GM10248 (cell line): ENCODE data around the gene BAHD1.

ENCODE experiments used
- CTCF ChIA-PET: fragments of 300-600 bp; sonication (Branson Sonifier 250); formaldehyde crosslinking; extraction: SDS; loops from one replicate; lab custom pipeline; 2021; ENCODE audit warnings: antibody characterized with exemption; lab: Yijun Ruan, JAX
- POLR2A ChIA-PET: fragments of 350-650 bp; sonication (Branson Sonifier 250); formaldehyde crosslinking; extraction: SDS; loops from one replicate; lab custom pipeline; 2020; ENCODE audit warnings: antibody characterized with exemption; lab: Yijun Ruan, JAX
- DNase-seq: peaks from one replicate; pipeline ENCODE4 v3.0.0; 2012; ENCODE audit errors: extremely low spot score
- CTCF ChIP-seq: IDR thresholded peaks from 2 replicates; pipeline ENCODE4 v1.5.1; 2012; ENCODE audit warnings: mild to moderate bottlenecking, low read depth; ENCODE audit errors: extremely low read depth, missing control alignments, control extremely low read depth

BAHD1 gene

DNA sequence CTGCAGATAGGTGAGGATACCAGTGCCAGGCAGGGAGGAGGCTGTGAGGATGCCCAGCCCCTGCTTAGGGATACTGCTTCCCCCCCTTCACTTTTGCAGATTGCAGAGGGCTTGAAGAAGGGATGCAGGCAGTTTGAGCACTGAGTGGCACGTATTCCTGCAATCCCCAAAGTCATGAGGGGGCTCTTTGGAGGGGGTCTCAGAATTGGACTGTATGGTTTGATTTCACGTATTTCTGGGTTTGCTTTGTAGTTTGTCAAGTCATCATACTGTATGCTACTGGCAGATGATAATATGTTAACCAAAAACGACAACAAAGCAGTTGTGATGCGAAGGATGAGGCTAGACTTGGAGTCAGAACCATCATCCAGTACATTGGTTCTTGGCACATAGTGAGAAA is 58.1 kb downstream of the BAHD1 start:
- no peak for TF ChIP-seq CTCF
- no peak for DNase-seq
- ChIA-PET CTCF (interaction anchor here (1.0 to 1.7 kb wide), 3 partner anchors 8 to 20 kb away, joined by 3 to 9 read pairs (median 4); no protein-coding TSS in a partner anchor), POLR2A (no interaction called here)

- TF ChIP-seq CTCF = no peak
- DNase-seq = no peak
- CTCF ChIA-PET = interaction anchor here (1.0 kb wide), 1 partner anchor 10 kb away, joined by 3 read pairs; no protein-coding TSS in a partner anchor
- POLR2A ChIA-PET = no interaction called here
These were observed 59.2 kb downstream of the BAHD1 start for GRCh38 chr15:40499931-40500330.

DNA sequence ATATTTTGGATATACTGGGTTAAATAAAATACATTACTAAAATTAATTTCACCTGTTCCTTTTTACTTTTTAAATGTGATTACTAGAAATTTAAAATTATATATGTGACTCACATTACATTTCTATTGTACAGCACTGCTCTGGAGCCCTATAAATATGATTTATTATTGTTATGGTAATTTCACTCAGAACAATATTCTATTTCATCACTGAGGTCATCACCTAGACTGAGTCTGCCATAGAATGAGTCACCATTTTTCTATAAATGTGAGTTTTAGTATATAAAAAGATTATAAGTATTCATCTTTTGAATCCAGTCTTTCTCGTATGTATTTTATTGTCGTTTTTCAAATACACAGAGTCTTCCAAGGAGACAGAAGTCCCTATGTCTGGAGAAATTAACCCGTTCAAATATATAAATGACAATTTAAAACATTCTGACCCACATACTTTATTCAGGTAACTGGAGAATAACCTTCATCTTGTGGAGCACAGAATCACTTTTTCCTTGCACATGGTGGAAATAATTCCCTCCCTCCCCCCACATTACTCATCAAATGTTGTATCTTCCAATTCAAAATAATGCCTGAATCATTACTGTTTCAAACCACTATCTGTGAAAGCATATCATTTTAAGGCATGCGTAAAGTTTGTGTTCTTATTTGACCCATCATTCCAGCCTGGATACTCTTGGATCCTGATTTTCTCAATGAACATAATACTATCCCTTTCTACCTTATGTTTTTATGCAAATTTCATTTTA is 60.0 kb downstream of the BAHD1 start:
- DNase-seq = no peak
- POLR2A ChIA-PET = no interaction called here
- TF ChIP-seq CTCF = no peak
- CTCF ChIA-PET = no interaction called here

DNA sequence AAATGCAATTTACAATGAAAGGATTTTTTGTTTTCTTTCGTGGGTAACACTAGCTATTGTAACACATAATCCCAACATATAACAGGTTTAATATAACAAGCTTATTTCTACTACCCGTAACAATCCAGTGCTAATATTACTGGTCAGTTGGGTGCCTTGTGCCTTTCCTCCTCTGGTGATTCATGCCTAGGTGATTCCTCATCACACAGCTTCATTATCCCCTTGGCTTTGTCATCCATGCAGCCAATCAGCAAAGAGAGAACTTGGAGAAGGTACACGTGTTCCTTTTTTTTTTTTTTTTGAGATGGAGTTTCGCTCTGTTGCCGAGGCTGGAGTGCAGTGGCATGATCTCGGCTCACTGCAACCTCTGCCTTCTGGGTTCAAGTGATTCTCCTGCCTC is 60.7 kb downstream of the BAHD1 start:
- no peak for DNase-seq
- ChIA-PET CTCF (interaction anchor here (1.0 kb wide), 1 partner anchor 18 kb away, joined by 3 read pairs; no protein-coding TSS in a partner anchor), POLR2A (no interaction called here)
- TF ChIP-seq CTCF = no peak

- DNase-seq = peak; percentile 81
- POLR2A ChIA-PET = no interaction called here
- peak; percentile 72 for TF ChIP-seq CTCF
- CTCF ChIA-PET = interaction anchor here (0.6 to 2.4 kb wide), 19 partner anchors 9 to 143 kb away, joined by 3 to 16 read pairs (median 4); partner anchors contain the start of genes BAHD1 and CCDC32
These were observed 66.3 kb downstream of the BAHD1 start for GRCh38 chr15:40506964-40507571.

DNA sequence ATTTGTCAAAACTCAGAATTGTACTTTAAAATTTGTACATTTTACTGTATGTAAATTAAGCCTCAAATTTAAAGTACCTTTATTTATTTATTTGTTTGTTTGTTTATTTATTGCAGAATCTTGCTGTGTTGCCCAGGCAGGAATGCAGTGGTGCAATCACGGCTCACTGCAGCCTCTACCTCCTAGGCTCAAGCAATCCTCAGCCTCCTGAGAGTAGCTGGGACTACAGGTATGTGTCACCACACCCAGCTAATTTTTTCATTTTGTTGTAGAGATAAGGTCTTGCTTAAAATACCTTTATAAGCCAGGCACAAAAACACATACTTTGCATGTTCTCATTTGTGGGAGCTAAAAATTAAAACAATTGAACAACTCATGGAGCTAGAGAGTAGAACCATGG is 67.5 kb downstream of the BAHD1 start:
- CTCF ChIA-PET = interaction anchor here (1.0 to 2.4 kb wide), 7 partner anchors 10 to 229 kb away, joined by 3 to 10 read pairs (median 5); no protein-coding TSS in a partner anchor
- TF ChIP-seq CTCF = no peak
- DNase-seq = no peak
- POLR2A ChIA-PET = no interaction called here
